Activated T-cell treated with anti-CD3 and anti-CD28 coated beads, Interleukin-2, amount 50 U/mL, for 48 hours (primary cell): ENCODE results near the gene AARS1.
"Not testable (repeated sequence)": the region's sequence is repeated elsewhere in the genome, so short reads cannot be mapped to it uniquely, and the experiment has no call there.

Source experiments
- DNase-seq, 2 experiments: peaks; one replicate each; pipeline ENCODE4 v3.0.0-alpha.2; 2020

Gene AARS1

GRCh38 chr16:70289229-70290094 is at the start of gene AARS1:
AARS1 (minus strand) TSS chr16:70289506; CDS start chr16:70282763, 6,743 bp downstream.
- DNase-seq, result peak; percentile 96

GRCh38 chr16:70337814-70338213 is 48.5 kb upstream of the AARS1 start:
- DNase-seq, result no peak

- not testable (repeated sequence) for DNase-seq
These were observed 43.4 kb upstream of the AARS1 start for GRCh38 chr16:70332728-70333127.

GRCh38 chr16:70331588-70332358 is 42.5 kb upstream of the AARS1 start:
- peak in 1 of 2 experiments; percentile 27 for DNase-seq

- DNase-seq, result no peak
These were observed 41.8 kb upstream of the AARS1 start for GRCh38 chr16:70331091-70331490.

- no peak for DNase-seq
These were observed 35.9 kb upstream of the AARS1 start for GRCh38 chr16:70324998-70325747.

- DNase-seq, result no peak
These were observed 30.8 kb upstream of the AARS1 start for GRCh38 chr16:70320121-70320520.

GRCh38 chr16:70307726-70308125 is 18.4 kb upstream of the AARS1 start:
- DNase-seq, result not testable (repeated sequence)

GRCh38 chr16:70306880-70307279 is 17.6 kb upstream of the AARS1 start:
- no peak for DNase-seq

- no peak for DNase-seq
These were observed 15.7 kb upstream of the AARS1 start for GRCh38 chr16:70304892-70305448.

GRCh38 chr16:70302745-70303144 is 13.4 kb upstream of the AARS1 start:
- DNase-seq, result no peak

- DNase-seq, result no peak
These were observed 11.8 kb upstream of the AARS1 start for GRCh38 chr16:70301121-70301520.

- peak; percentile 72 to 74 for DNase-seq
These were observed 10.0 kb upstream of the AARS1 start, which contains the start of gene DDX19B for GRCh38 chr16:70298988-70299938. DDX19B (plus strand) TSS chr16:70299186; CDS start chr16:70299298, 112 bp downstream.

- DNase-seq, result no peak
These were observed 6.3 kb upstream of the AARS1 start for GRCh38 chr16:70295634-70296033.

GRCh38 chr16:70294385-70295025 is 5.2 kb upstream of the AARS1 start:
- DNase-seq, result no peak

GRCh38 chr16:70292148-70292547 is 2.8 kb upstream of the AARS1 start:
- not testable (repeated sequence) for DNase-seq

- no peak for DNase-seq
These were observed 1.7 kb upstream of the AARS1 start for GRCh38 chr16:70290949-70291519.

GRCh38 chr16:70287304-70287971 is 1.9 kb downstream of the AARS1 start:
- DNase-seq, result not testable (repeated sequence)

GRCh38 chr16:70276392-70276791 is 12.9 kb downstream of the AARS1 start:
- no peak for DNase-seq

GRCh38 chr16:70271696-70272095 is 17.6 kb downstream of the AARS1 start:
- DNase-seq, result no peak
